Right lobe of liver (tissue), 6 donors: ENCODE data around the gene NEURL1. TPM values are rescaled to one million over a fixed set of nuclear protein-coding genes. Genes with fewer than 3 reads are reported as not detected.
"Not testable (repeated sequence)": the region's sequence is repeated elsewhere in the genome, so short reads cannot be mapped to it uniquely, and the experiment has no call there.

Experiments
- ATAC-seq, 4 donors: fragments of 200-7000 bp; cut with Tn5 transposase; one replicate each; pipeline ENCODE4 v1.9.1; 2020; ENCODE audit warnings: mild to moderate bottlenecking in 4 of 4, moderate library complexity in 4 of 4
- DNase-seq, 3 donors: peaks; one replicate each; pipeline ENCODE4 v3.0.0-alpha.2; 2020
- H3K27ac ChIP-seq, 3 donors: fragments of 200-600 bp; one replicate each; pipeline ENCODE4 v1.8.0; 2022
- H3K27me3 ChIP-seq, 2 donors: fragments of 200-600 bp; one replicate each; pipeline ENCODE4 v1.8.0; 2022
- H3K36me3 ChIP-seq, 4 donors: fragments of 200-600 bp; sonication (generic) in 1 of 4; one replicate each; pipeline versions ENCODE4 v1.5.1 to v1.8.0; 2017 to 2022; ENCODE audit warnings: control low read depth in 1 of 4
- H3K4me1 ChIP-seq, 4 donors: fragments of 200-600 bp; sonication (generic) in 1 of 4; one replicate each; pipeline versions ENCODE4 v1.5.1 to v1.8.0; 2017 to 2022; ENCODE audit warnings: control low read depth in 1 of 4
- H3K4me3 ChIP-seq, 3 donors: fragments of 200-600 bp; one replicate each; pipeline ENCODE4 v1.8.0; 2022
- H3K9me3 ChIP-seq, 4 donors: fragments of 200-600 bp; sonication (generic) in 1 of 4; one replicate each; pipeline versions ENCODE4 v1.5.1 to v1.8.0; 2017 to 2022; ENCODE audit warnings: control low read depth in 1 of 4
- CTCF ChIP-seq, 4 donors: fragments of 200-600 bp in 3 of 4; fragments of 450-650 bp in 1 of 4; IDR thresholded peaks; one replicate each; pipeline versions ENCODE4 v1.5.1 to v1.8.0; 2016 to 2022; ENCODE audit warnings: antibody characterized with exemption in 4 of 4, mild to moderate bottlenecking in 2 of 4
- POLR2A ChIP-seq: fragments of 450-650 bp; IDR thresholded peaks from one replicate; pipeline ENCODE4 v1.6.1; 2017; ENCODE audit warnings: antibody characterized with exemption, mild to moderate bottlenecking
- WGBS: methylation state at CpG from one replicate; pipeline ENCODE4 v1.1.6; 2018; ENCODE audit warnings: low coverage, low lambda C conversion rate; ENCODE audit not compliant: insufficient coverage; ENCODE audit errors: missing lambda C conversion rate; 5-methylcytosine and 5-hydroxymethylcytosine counted together
- intact Hi-C, 2 donors: fragments of 100-400 bp; cut with DNase I; formaldehyde crosslinking; loops; one replicate each; pipeline versions ENCODE4 v1.11.2 to v1.14.1; 2022
- total RNA-seq, 6 experiments: library from RNA; depleted of rRNA in 2 of 6; stranded (reverse); fragments of >200 nt in 2 of 6; fragmentation: NEBNext Ultra II Directional in 3 of 6; extraction: Animal tissue kit (Norgen Biotek cat#: 25700) in 3 of 6; gene quantifications; one replicate each; pipeline versions ENCODE4 v1.1.0 to v1.2.4, GENCODE V29; 2016 to 2023
- donor health status: DM: no; HTN: yes; CAD: no.
- donor health status: DM: no; HTN: no; CAD: no.
- donor health status: DM: no; HTN: no; CAD: no.
- donor health status: DM: no; HTN: yes; CAD: no.
- donor health status: DM: no; HTN: yes; CAD: no.

Gene NEURL1
- total RNA-seq, 6 experiments from 2014 or later: 0.10 to 1.6 (median 0.83) TPM; not detected in 1

DNA sequence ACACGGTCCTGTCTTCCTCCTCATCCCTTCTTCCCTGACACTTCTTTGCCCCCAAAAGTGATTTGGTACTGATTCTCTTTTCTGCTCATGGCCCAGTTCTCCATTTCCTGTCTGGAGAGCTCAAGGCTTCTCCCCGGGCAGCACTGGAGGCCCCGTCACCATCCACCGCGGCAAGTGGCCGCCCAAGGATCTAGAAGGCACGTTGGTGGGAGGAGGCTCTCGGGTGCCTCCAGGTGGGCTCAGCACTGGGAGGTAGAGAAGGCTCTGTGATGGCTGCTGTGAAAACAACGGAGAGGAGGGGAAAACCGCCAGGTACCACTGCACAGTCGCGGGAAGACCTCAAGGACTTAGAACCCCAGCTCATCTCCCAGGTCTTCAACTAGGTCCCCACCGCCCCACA lies 134.4 kb downstream of the NEURL1 start:
- H3K4me1 ChIP-seq: no peaks in the 10 kb centered on the region
- no peak overlapping the region for H3K4me3 ChIP-seq
- intact Hi-C loops: no loop called here
- H3K27ac ChIP-seq: no peak overlapping the region
- peaks cover 0 to 6% (median 0%) of the 10 kb centered on the region in 4 donors for H3K36me3 ChIP-seq
- no peaks in the 10 kb centered on the region for H3K27me3 ChIP-seq
- WGBS: 92% methylated on average over 6 of the region's 13 CpGs
- no peak for DNase-seq
- H3K9me3 ChIP-seq: no peaks in the 10 kb centered on the region
- no peak for ATAC-seq
- TF ChIP-seq POLR2A (no peak), CTCF (IDR thresholded peaks at IDR 0.05) (no peak)

DNA sequence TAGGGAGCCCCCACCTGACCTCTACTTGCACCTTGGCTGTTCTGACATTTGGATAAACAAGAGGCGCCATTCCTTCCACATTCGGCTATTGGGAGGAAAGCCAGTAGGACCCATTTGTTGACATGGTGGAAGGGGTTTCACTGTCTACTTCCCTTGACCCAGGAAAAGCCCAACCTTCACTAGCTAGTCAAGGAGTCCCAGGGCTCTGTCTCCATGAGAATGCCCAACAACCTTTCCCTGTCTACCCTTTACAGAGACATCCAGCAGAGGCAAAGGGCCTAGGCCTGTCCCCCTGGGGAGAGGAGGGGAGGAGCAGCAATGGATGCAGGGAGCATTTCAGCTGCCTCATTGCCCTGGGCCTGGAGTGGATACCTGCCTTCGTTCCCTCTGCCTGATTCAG lies 136.1 kb downstream of the NEURL1 start:
- TF ChIP-seq POLR2A (no peak), CTCF (IDR thresholded peaks at IDR 0.05) (no peak)
- Histone ChIP-seq H3K27ac (no peak overlapping the region), H3K4me1 (no peaks in the 10 kb centered on the region), H3K9me3 (no peaks in the 10 kb centered on the region), H3K36me3 (peaks cover 0 to 11% (median 0%) of the 10 kb centered on the region in 4 donors), H3K4me3 (no peak overlapping the region), H3K27me3 (no peaks in the 10 kb centered on the region)
- ATAC-seq (no peak), DNase-seq (no peak)
- intact Hi-C loops: no loop called here
- 83% methylated on average over 1 of the region's 3 CpGs for WGBS

GRCh38 chr10:103630156-103630555 lies 136.7 kb downstream of the NEURL1 start:
- Histone ChIP-seq H3K9me3 (no peaks in the 10 kb centered on the region), H3K4me1 (no peaks in the 10 kb centered on the region), H3K36me3 (peaks cover 0 to 11% (median 0%) of the 10 kb centered on the region in 4 donors), H3K27me3 (no peaks in the 10 kb centered on the region), H3K27ac (no peak overlapping the region), H3K4me3 (no peak overlapping the region)
- intact Hi-C loops: no loop called here
- WGBS: 45% methylated on average over 1 of the region's 1 CpG
- ATAC-seq: no peak
- TF ChIP-seq CTCF (IDR thresholded peaks at IDR 0.05): no peak
- TF ChIP-seq POLR2A: no peak
- no peak for DNase-seq

- Histone ChIP-seq H3K9me3 (no peaks in the 10 kb centered on the region), H3K36me3 (peaks cover 0 to 7% (median 0%) of the 10 kb centered on the region in 4 donors), H3K4me1 (no peaks in the 10 kb centered on the region), H3K27me3 (no peaks in the 10 kb centered on the region), H3K4me3 (no peak overlapping the region), H3K27ac (no peak overlapping the region)
- no peak for ATAC-seq
- TF ChIP-seq POLR2A: no peak
- no peak for TF ChIP-seq CTCF (IDR thresholded peaks at IDR 0.05)
- intact Hi-C loops: no loop called here
- DNase-seq: no peak
- 42% methylated on average over 2 of the region's 7 CpGs for WGBS
Measured at GRCh38 chr10:103632247-103632642, 138.7 kb downstream of the NEURL1 start.

DNA sequence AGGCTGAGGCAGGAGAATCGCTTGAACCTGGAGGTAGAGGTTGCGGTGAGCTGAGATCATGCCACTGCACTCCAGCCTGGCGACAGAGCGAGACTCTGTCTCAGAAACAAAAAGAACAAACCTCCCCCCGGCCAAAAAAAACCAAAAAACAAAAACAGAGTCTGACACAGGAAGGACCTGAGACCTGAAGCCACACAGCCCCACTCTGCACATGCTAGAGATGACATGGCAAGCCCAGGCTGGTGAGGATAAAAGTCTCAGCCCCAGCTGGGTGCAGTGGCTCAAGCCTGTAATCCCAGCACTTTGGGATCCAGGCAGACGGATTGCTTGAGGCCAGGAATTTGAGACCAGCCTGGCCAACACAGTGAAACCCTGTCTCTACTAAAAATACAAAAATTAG lies 139.4 kb downstream of the NEURL1 start:
- H3K4me1 ChIP-seq, intact Hi-C loops, H3K27me3 ChIP-seq, DNase-seq, ATAC-seq, H3K36me3 ChIP-seq, H3K9me3 ChIP-seq, H3K27ac ChIP-seq, H3K4me3 ChIP-seq: not testable (repeated sequence)
- WGBS: 87% methylated on average over 5 of the region's 6 CpGs
